ENCODE measurements around the gene DHODH. TPM values are rescaled to one million over a fixed set of nuclear protein-coding genes. Genes with fewer than 3 reads are reported as not detected.
A peak's percentile ranks its signal among the peaks of the same experiment; 100 is the strongest.

The DHODH gene
- total RNA-seq (ENCODE audit: unreplicated experiment) = 4.7 TPM
- long read RNA-seq, transcript DHODH-201 (9 exons, 2,426 nt) = major isoform, 11 of 12 reads
- long read RNA-seq, partial matches to known transcripts = 0 of 12 reads
- long read RNA-seq, other reads (novel, unspliced or antisense) = 1 of 12 reads

- no peak for TF ChIP-seq CTCF (IDR thresholded peaks at IDR 0.05; ENCODE audit: unreplicated experiment)
- Mint-ChIP-seq H3K27me3 (ENCODE audit: unreplicated experiment) (no peaks in the 10 kb centered on the region), H3K4me3 (ENCODE audit: unreplicated experiment) (peak within 1 kb of the TSS; percentile 96), H3K4me1 (ENCODE audit: unreplicated experiment) (peaks cover 2% of the 10 kb centered on the region), H3K27ac (ENCODE audit: unreplicated experiment) (no peak within 1 kb of the TSS), H3K36me3 (ENCODE audit: low read depth, unreplicated experiment) (no peaks in the 10 kb centered on the region), H3K9me3 (ENCODE audit: unreplicated experiment) (no peaks in the 10 kb centered on the region)
- peak; percentile 97 for DNase-seq (ENCODE audit: low spot score)
Measured at GRCh38 chr16:72008424-72009216, at the start of gene DHODH. Gene DHODH, plus strand, starts transcription at chr16:72008744. Its CDS starts 21 bp downstream, at chr16:72008765.

- Mint-ChIP-seq H3K4me1 (ENCODE audit: unreplicated experiment) (peaks cover 7% of the 10 kb centered on the region), H3K27me3 (ENCODE audit: unreplicated experiment) (no peaks in the 10 kb centered on the region), H3K4me3 (ENCODE audit: unreplicated experiment) (no peak overlapping the region), H3K36me3 (ENCODE audit: low read depth, unreplicated experiment) (no peaks in the 10 kb centered on the region), H3K9me3 (ENCODE audit: unreplicated experiment) (no peaks in the 10 kb centered on the region), H3K27ac (ENCODE audit: unreplicated experiment) (no peak overlapping the region)
- peak; percentile 84 for TF ChIP-seq CTCF (IDR thresholded peaks at IDR 0.05; ENCODE audit: unreplicated experiment)
- DNase-seq (ENCODE audit: low spot score) = peak; percentile 88
Measured at GRCh38 chr16:71961066-71962039, 47.2 kb upstream of the DHODH start.

GRCh38 chr16:71963125-71963875, 45.2 kb upstream of the DHODH start:
- H3K36me3 Mint-ChIP-seq (ENCODE audit: low read depth, unreplicated experiment) = no peaks in the 10 kb centered on the region
- no peaks in the 10 kb centered on the region for H3K27me3 Mint-ChIP-seq (ENCODE audit: unreplicated experiment)
- H3K4me1 Mint-ChIP-seq (ENCODE audit: unreplicated experiment) = peaks cover 5% of the 10 kb centered on the region
- no peak overlapping the region for H3K4me3 Mint-ChIP-seq (ENCODE audit: unreplicated experiment)
- no peaks in the 10 kb centered on the region for H3K9me3 Mint-ChIP-seq (ENCODE audit: unreplicated experiment)
- no peak overlapping the region for H3K27ac Mint-ChIP-seq (ENCODE audit: unreplicated experiment)
- no peak for DNase-seq (ENCODE audit: low spot score)
- no peak for TF ChIP-seq CTCF (IDR thresholded peaks at IDR 0.05; ENCODE audit: unreplicated experiment)

GRCh38 chr16:71965223-71965622, 43.3 kb upstream of the DHODH start:
- TF ChIP-seq CTCF (IDR thresholded peaks at IDR 0.05; ENCODE audit: unreplicated experiment) = no peak

More at GRCh38 chr16:71965223-71965622, 43.3 kb upstream of the DHODH start:
- H3K27me3 Mint-ChIP-seq (ENCODE audit: unreplicated experiment) = no peaks in the 10 kb centered on the region
- no peaks in the 10 kb centered on the region for H3K36me3 Mint-ChIP-seq (ENCODE audit: low read depth, unreplicated experiment)
- peaks cover 5% of the 10 kb centered on the region for H3K4me1 Mint-ChIP-seq (ENCODE audit: unreplicated experiment)
- H3K27ac Mint-ChIP-seq (ENCODE audit: unreplicated experiment) = no peak overlapping the region
- DNase-seq (ENCODE audit: low spot score) = no peak
- H3K4me3 Mint-ChIP-seq (ENCODE audit: unreplicated experiment) = no peak overlapping the region
- H3K9me3 Mint-ChIP-seq (ENCODE audit: unreplicated experiment) = no peaks in the 10 kb centered on the region

Data from endothelial cell (in vitro differentiated cells).